Left renal pelvis (tissue), 4 donors: ENCODE data around the gene SSH2. TPM values are rescaled to one million over a fixed set of nuclear protein-coding genes. Genes with fewer than 3 reads are reported as not detected.
"Not testable (repeated sequence)": the region's sequence is repeated elsewhere in the genome, so short reads cannot be mapped to it uniquely, and the experiment has no call there.

Experiments
- DNase-seq, 4 donors: peaks; one replicate each; pipeline ENCODE4 v3.0.0-alpha.2; 2013; ENCODE audit warnings: low read depth in 4 of 4, low spot score in 3 of 4
- polyA plus RNA-seq, 4 donors: library from polyadenylated mRNA; unstranded; fragments of 120-200 nt; gene quantifications; one replicate each; pipeline ENCODE4 v1.2.1, GENCODE V29; 2013; ENCODE audit not compliant: insufficient read length in 4 of 4

Gene SSH2
- polyA plus RNA-seq, 4 donors, result 8.9 to 19.4 (median 17.5) TPM

- DNase-seq, result no peak
These were observed 248.0 kb downstream of the SSH2 start for GRCh38 chr17:29682054-29682453.

GRCh38 chr17:29677824-29678223 lies 252.2 kb downstream of the SSH2 start:
- no peak for DNase-seq

- DNase-seq, result no peak
These were observed 252.7 kb downstream of the SSH2 start for GRCh38 chr17:29677221-29677791.

- not testable (repeated sequence) for DNase-seq
These were observed 254.1 kb downstream of the SSH2 start for GRCh38 chr17:29675961-29676360.

GRCh38 chr17:29674281-29674680 lies 255.7 kb downstream of the SSH2 start:
- DNase-seq, result no peak

- DNase-seq, result no peak
These were observed 258.4 kb downstream of the SSH2 start for GRCh38 chr17:29671661-29672060.

- DNase-seq, result no peak
These were observed 260.8 kb downstream of the SSH2 start for GRCh38 chr17:29669266-29669665.

- DNase-seq, result no peak
These were observed 262.1 kb downstream of the SSH2 start for GRCh38 chr17:29667969-29668368.

- DNase-seq, result no peak
These were observed 264.6 kb downstream of the SSH2 start for GRCh38 chr17:29665481-29665810.

GRCh38 chr17:29664743-29665480 lies 265.1 kb downstream of the SSH2 start:
- no peak for DNase-seq

GRCh38 chr17:29663155-29663554 lies 266.9 kb downstream of the SSH2 start:
- no peak for DNase-seq

- no peak for DNase-seq
These were observed 268.8 kb downstream of the SSH2 start for GRCh38 chr17:29661213-29661612.

- DNase-seq, result no peak
These were observed 270.9 kb downstream of the SSH2 start for GRCh38 chr17:29659155-29659554.

- no peak for DNase-seq
These were observed 274.7 kb downstream of the SSH2 start for GRCh38 chr17:29655323-29655722.

- no peak for DNase-seq
These were observed 275.9 kb downstream of the SSH2 start for GRCh38 chr17:29653995-29654714.

- DNase-seq, result no peak
These were observed 277.1 kb downstream of the SSH2 start for GRCh38 chr17:29652976-29653375.

GRCh38 chr17:29651913-29652312 lies 278.1 kb downstream of the SSH2 start:
- not testable (repeated sequence) for DNase-seq

GRCh38 chr17:29650396-29650795 lies 279.6 kb downstream of the SSH2 start:
- DNase-seq, result no peak

- DNase-seq, result no peak
These were observed 280.7 kb downstream of the SSH2 start for GRCh38 chr17:29649359-29649758.

GRCh38 chr17:29648005-29648404 lies 282.0 kb downstream of the SSH2 start:
- no peak for DNase-seq

GRCh38 chr17:29645515-29646051 lies 284.4 kb downstream of the SSH2 start:
- DNase-seq, result no peak

GRCh38 chr17:29643817-29644160 lies 286.2 kb downstream of the SSH2 start:
- no peak for DNase-seq
